PC-9 (cell line): ENCODE results near the gene FIGNL2. TPM values are rescaled to one million over a fixed set of nuclear protein-coding genes. Genes with fewer than 3 reads are reported as not detected.

Experiments
- BruUV-seq: library from RNA; stranded (reverse); fragments of 400-500 nt; replicated peaks from 2 replicates; lab custom pipeline; 2021; lab: Mats Ljungman, UMichigan
- CTCF ChIA-PET: fragments of 300-600 bp; sonication (Branson Sonifier 250); formaldehyde crosslinking; loops from one replicate; lab custom pipeline; 2022; ENCODE audit warnings: antibody characterized with exemption; lab: Charles Lee
- POLR2A ChIA-PET: fragments of 300-600 bp; sonication (Branson Sonifier 250); formaldehyde crosslinking; loops from one replicate; lab custom pipeline; 2022; ENCODE audit warnings: antibody characterized with exemption; ENCODE audit not compliant: unreplicated experiment; lab: Charles Lee
- DNase-seq, 2 experiments: peaks; one replicate each; pipeline versions ENCODE4 v3.0.0 to v3.0.0-alpha.2; 2015 to 2022; ENCODE audit warnings: mixed read lengths in 1 of 2
- H2AFZ ChIP-seq: fragments of 200-600 bp; sonication (generic); 2 replicates; pipeline ENCODE4 v1.8.1; 2017; ENCODE audit warnings: antibody characterized with exemption
- H3F3A ChIP-seq: fragments of 200-600 bp; sonication (generic); 2 replicates; pipeline ENCODE4 v1.8.1; 2017; ENCODE audit warnings: antibody characterized with exemption, mild to moderate bottlenecking, low read depth; ENCODE audit not compliant: insufficient read depth
- H3K27ac ChIP-seq: fragments of 200-600 bp; sonication (generic); 2 replicates; pipeline ENCODE4 v1.6.1; 2016; ENCODE audit warnings: mixed run types
- H3K27me3 ChIP-seq: fragments of 200-600 bp; sonication (generic); 2 replicates; pipeline ENCODE4 v1.6.1; 2016; ENCODE audit warnings: low read depth, mixed run types; ENCODE audit not compliant: insufficient read depth
- H3K36me3 ChIP-seq: fragments of 200-600 bp; sonication (generic); 2 replicates; pipeline ENCODE4 v1.6.1; 2016; ENCODE audit warnings: low read depth, mixed run types
- H3K4me1 ChIP-seq: fragments of 200-600 bp; sonication (generic); replicated peaks from 2 replicates; pipeline ENCODE4 v1.6.1; 2016; ENCODE audit warnings: mixed run types; ENCODE audit not compliant: insufficient read depth
- H3K4me2 ChIP-seq: fragments of 200-600 bp; sonication (generic); 2 replicates; pipeline ENCODE4 v1.6.1; 2017; ENCODE audit warnings: mixed run types
- H3K4me3 ChIP-seq: fragments of 200-600 bp; sonication (generic); 2 replicates; pipeline ENCODE4 v1.6.1; 2016; ENCODE audit warnings: mixed run types
- H3K79me2 ChIP-seq: fragments of 200-600 bp; sonication (generic); 2 replicates; pipeline ENCODE4 v1.6.1; 2017; ENCODE audit warnings: low read depth, mixed run types
- H3K9me2 ChIP-seq: fragments of 200-600 bp; sonication (generic); 2 replicates; pipeline ENCODE4 v1.8.1; 2017; ENCODE audit warnings: mild to moderate bottlenecking; ENCODE audit not compliant: insufficient read depth
- H3K9me3 ChIP-seq: fragments of 200-600 bp; sonication (generic); 2 replicates; pipeline ENCODE4 v1.8.1; 2016; ENCODE audit warnings: low read depth; ENCODE audit not compliant: insufficient read depth
- H4K20me1 ChIP-seq: fragments of 200-600 bp; sonication (generic); 2 replicates; pipeline ENCODE4 v1.8.1; 2017; ENCODE audit not compliant: insufficient read depth
- EZH2 ChIP-seq: fragments of 200-600 bp; sonication (generic); IDR thresholded peaks from 2 replicates; pipeline ENCODE4 v1.8.0; 2017; ENCODE audit warnings: antibody characterized with exemption, low read depth
- intact Hi-C: fragments of 100-400 bp; cut with micrococcal nuclease; formaldehyde crosslinking; loops from one replicate; pipeline ENCODE4 v1.10.0; 2022; ENCODE audit not compliant: unreplicated experiment
- total RNA-seq: library from RNA; stranded (reverse); gene quantifications from 2 replicates; pipeline ENCODE4 v1.2.3, GENCODE V29; 2021
- TF ChIP-seq, protein P1 (sequence below): fragments of 200-600 bp; sonication (generic); conservative IDR thresholded peaks from 2 replicates; pipeline ENCODE4 v1.6.1; 2017; ENCODE audit warnings: mixed run types, antibody characterized with exemption, mild to moderate bottlenecking, moderate library complexity

Gene FIGNL2
- total RNA-seq, 1 experiment from 2014 or later, result not detected

DNA sequence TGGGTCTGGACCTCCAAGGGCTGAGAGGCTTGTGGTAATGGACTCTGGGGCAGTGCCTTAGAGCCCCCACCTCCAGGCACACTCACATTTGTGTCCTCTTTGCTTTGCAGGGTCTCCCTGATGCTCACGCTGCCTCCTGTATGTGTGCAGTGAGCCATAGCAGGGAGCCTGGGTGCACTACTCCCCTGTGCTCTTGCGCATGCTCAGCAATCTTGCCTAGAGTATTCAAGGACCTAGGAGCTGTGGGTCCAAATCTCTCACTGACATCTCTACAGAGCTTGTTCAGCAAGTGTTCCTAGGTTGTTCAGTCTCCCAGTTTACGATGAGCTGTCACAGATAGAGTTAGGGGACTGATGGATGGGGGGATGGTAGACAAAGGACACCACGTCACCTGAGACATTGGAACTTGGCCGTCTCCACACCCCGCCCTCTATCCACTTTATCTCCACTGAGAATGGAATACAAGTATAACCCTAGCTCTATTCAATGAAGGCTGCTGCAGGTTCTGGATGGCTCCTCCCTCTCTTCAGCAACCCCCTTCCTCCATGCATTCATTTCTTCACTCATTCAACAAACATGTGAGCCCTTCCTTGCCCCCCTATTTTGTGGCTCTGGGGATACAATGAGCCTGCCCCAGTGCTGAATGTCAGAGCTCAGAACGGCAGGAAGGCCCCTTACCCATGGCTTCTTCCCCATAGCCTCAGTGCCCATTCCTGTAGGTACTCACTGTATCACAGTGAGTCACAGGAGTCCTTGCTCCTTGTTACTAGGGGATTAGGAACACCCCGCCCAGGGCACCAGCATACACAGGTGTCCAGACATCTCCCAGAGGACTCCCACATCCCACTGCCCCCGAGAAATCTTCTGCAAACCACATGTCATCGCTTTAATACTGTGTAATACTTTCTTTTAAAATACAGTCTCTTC is 31.2 kb downstream of the FIGNL2 start:
- no peak overlapping the region for H3K4me3 ChIP-seq
- H3K9me2 ChIP-seq, result no peaks in the 10 kb centered on the region
- peaks cover 24% of the 10 kb centered on the region for H3K27me3 ChIP-seq
- H3K79me2 ChIP-seq, result no peaks in the 10 kb centered on the region
- POLR2A ChIA-PET, result interaction anchor here (0.7 kb wide), 1 partner anchor 299 kb away, joined by 3 read pairs; no protein-coding TSS in a partner anchor
- CTCF ChIA-PET, result no interaction called here
- BruUV-seq, result no TSS peak
- intact Hi-C loops, result no loop called here
- no peak overlapping the region for H3K27ac ChIP-seq
- H3K36me3 ChIP-seq, result no peaks in the 10 kb centered on the region
- TF ChIP-seq EZH2, result no peak
- TF ChIP-seq, protein P1, sequence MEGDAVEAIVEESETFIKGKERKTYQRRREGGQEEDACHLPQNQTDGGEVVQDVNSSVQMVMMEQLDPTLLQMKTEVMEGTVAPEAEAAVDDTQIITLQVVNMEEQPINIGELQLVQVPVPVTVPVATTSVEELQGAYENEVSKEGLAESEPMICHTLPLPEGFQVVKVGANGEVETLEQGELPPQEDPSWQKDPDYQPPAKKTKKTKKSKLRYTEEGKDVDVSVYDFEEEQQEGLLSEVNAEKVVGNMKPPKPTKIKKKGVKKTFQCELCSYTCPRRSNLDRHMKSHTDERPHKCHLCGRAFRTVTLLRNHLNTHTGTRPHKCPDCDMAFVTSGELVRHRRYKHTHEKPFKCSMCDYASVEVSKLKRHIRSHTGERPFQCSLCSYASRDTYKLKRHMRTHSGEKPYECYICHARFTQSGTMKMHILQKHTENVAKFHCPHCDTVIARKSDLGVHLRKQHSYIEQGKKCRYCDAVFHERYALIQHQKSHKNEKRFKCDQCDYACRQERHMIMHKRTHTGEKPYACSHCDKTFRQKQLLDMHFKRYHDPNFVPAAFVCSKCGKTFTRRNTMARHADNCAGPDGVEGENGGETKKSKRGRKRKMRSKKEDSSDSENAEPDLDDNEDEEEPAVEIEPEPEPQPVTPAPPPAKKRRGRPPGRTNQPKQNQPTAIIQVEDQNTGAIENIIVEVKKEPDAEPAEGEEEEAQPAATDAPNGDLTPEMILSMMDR, result no peak
- no peak for DNase-seq
- no peak overlapping the region for H2AFZ ChIP-seq
- no peaks in the 10 kb centered on the region for H3K9me3 ChIP-seq
- no peaks in the 10 kb centered on the region for H4K20me1 ChIP-seq
- H3F3A ChIP-seq, result no peaks in the 10 kb centered on the region
- H3K4me1 ChIP-seq, result no peaks in the 10 kb centered on the region
- H3K4me2 ChIP-seq, result no peak overlapping the region

DNA sequence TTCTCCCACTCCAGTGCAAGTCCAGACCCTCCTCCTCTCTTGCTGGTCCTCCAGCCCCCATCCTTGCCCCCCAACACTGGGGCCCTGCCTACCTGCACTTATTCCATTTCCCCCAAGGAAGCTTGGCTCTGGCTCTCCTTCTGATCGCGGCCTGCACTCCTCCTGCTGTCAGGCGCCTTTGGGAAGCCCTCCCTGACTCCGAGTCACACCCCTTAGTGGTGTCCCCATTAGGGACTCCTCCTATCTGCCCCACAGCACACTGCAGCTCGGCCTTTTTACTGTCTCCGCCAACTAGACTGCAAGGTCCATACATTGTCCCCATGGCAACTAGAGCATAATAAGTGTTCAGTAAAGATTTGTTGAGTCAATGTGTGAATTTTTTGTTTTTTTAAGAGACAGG is 32.9 kb downstream of the FIGNL2 start:
- intact Hi-C loops, result no loop called here
- Histone ChIP-seq H3K9me3 (no peaks in the 10 kb centered on the region), H3K9me2 (no peaks in the 10 kb centered on the region), H3K4me2 (no peak overlapping the region), H3F3A (no peaks in the 10 kb centered on the region), H4K20me1 (no peaks in the 10 kb centered on the region), H2AFZ (no peak overlapping the region), H3K36me3 (no peaks in the 10 kb centered on the region), H3K27ac (no peak overlapping the region), H3K4me1 (no peaks in the 10 kb centered on the region), H3K27me3 (peaks cover 27% of the 10 kb centered on the region), H3K79me2 (no peaks in the 10 kb centered on the region), H3K4me3 (no peak overlapping the region)
- CTCF ChIA-PET, result no interaction called here
- TF ChIP-seq EZH2, result no peak
- TF ChIP-seq, protein P1, result no peak
- POLR2A ChIA-PET, result no interaction called here
- no peak for DNase-seq
- no TSS peak for BruUV-seq

DNA sequence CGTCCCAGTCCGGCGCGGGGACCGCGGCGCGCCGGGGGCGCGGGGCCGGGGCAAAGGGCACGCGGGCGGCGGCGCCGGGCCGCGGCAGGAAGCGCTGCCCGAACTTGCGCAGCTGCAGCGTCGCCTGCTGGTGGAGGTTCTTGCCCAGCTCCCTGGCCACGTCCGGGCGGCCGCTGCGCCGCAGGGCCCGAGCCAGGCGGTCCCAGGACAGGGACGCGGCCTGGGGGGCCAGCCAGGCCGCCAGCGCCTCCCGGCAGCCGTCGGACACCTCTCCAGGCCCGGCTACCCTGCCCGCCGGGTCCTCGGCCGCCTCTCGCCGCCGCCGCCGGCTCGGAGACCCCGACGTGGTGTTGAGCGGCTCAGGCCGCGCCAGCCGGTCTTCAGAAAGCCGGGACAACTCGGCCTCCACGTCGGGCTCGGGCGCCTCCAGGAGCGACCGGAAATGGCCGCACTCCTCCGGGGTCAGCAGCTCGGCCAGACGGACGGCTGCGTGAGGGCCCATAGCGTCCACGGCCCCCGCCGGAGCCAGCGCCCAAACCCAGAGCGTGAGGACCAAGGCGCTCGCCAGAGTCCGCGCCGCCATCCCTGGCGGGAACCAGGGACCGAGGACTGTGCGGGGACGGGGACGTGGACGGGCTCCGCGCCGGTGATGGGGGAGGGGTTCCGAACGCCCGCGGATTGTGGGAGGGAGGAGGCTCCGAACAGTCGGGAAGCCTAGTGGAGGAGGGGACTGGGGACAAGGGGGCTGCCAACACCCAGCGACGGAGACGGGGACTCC is 34.0 kb downstream of the FIGNL2 start:
- intact Hi-C loops, result no loop called here
- Histone ChIP-seq H3K4me1 (no peaks in the 10 kb centered on the region), H4K20me1 (no peaks in the 10 kb centered on the region), H3K4me3 (no peak overlapping the region), H3K27ac (no peak overlapping the region), H3K79me2 (no peaks in the 10 kb centered on the region), H3F3A (no peaks in the 10 kb centered on the region), H2AFZ (no peak overlapping the region), H3K4me2 (no peak overlapping the region), H3K9me3 (no peaks in the 10 kb centered on the region), H3K9me2 (no peaks in the 10 kb centered on the region), H3K27me3 (peaks cover 32% of the 10 kb centered on the region), H3K36me3 (no peaks in the 10 kb centered on the region)
- POLR2A ChIA-PET, result no interaction called here
- TF ChIP-seq, protein P1, result no peak
- TF ChIP-seq EZH2, result no peak
- no TSS peak for BruUV-seq
- peak in 1 of 2 experiments; percentile 13 for DNase-seq
- CTCF ChIA-PET, result interaction anchor here (0.7 kb wide), 1 partner anchor 1746 kb away, joined by 5 read pairs; no protein-coding TSS in a partner anchor
